ENCODE results near the gene PIGA. TPM values are rescaled to one million over a fixed set of nuclear protein-coding genes. Genes with fewer than 3 reads are reported as not detected.

PIGA gene
- polyA plus RNA-seq, 2 of the 4 experiments (the other 2 are of a cell fraction) = 9.5 to 21.2 TPM

DNA sequence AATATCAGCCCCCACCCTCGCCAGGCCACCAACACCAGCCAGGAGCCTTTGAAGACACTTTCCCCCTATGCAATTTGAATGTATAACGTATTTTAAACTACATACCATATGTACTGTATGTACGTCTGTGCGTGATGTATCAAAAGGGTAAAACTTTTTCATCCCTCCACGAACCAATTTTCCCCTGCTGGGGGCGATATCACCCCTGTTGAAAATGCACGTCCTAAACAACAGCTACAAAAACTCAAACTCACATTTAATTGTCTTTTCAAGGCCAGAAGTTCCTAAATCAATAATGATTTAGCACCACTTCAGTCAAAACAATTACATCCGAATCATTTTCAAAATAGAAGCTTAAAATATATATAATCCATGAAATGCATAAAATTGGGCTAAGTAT, 47.5 kb upstream of the PIGA start (continued):
- TF ChIP-seq BHLHE40 (IDR thresholded peaks at IDR 0.05; ENCODE audit: low read depth, low read length) = no peak

- ATAC-seq (no peak), DNase-seq (ENCODE audit: low read depth in 1 of 2, low spot score in 1 of 2) (no peak), FAIRE-seq (no peak)
- POLR2A ChIA-PET = no interaction called here
- TF ChIP-seq JUN (IDR thresholded peaks at IDR 0.05) (no peak), EHMT2 (IDR thresholded peaks at IDR 0.05; ENCODE audit: low read depth) (no peak), EHF (CRISPR knock-in tag; IDR thresholded peaks at IDR 0.05) (no peak), TP53 (CRISPR knock-in tag; IDR thresholded peaks at IDR 0.05) (no peak), CHD4 (IDR thresholded peaks at IDR 0.05; ENCODE audit: borderline replicate concordance) (no peak), REST (IDR thresholded peaks at IDR 0.05) (no peak), FOSL2 (IDR thresholded peaks at IDR 0.05) (no peak), FOSL2 (CRISPR knock-in tag; IDR thresholded peaks at IDR 0.05) (no peak), MYC (IDR thresholded peaks at IDR 0.05; ENCODE audit: borderline replicate concordance, low read length) (no peak)
- no peak overlapping the region for H3K4me2 ChIP-seq
- no peaks in the 10 kb centered on the region for H3K9me3 ChIP-seq
- CTCF ChIA-PET = no interaction called here
- 92% methylated on average over 1 of the region's 1 CpG for WGBS (ENCODE audit: missing lambda C conversion rate)
- no peak overlapping the region for H3K4me3 ChIP-seq
- H3K27ac ChIP-seq = no peak overlapping the region
- no peaks in the 10 kb centered on the region for H3K4me1 ChIP-seq
Observed at GRCh38 chrX:15376956-15377355, 41.6 kb upstream of the PIGA start.

GRCh38 chrX:15373976-15374375, 38.7 kb upstream of the PIGA start:
- WGBS (ENCODE audit: missing lambda C conversion rate) = 83% methylated on average over 3 of the region's 3 CpGs
- H3K4me3 ChIP-seq = no peak overlapping the region
- H3K9me3 ChIP-seq = no peaks in the 10 kb centered on the region
- CTCF ChIA-PET = interaction anchor here (2.0 kb wide), 1 partner anchor 24 kb away, joined by 6 read pairs; no protein-coding TSS in a partner anchor
- H3K27ac ChIP-seq = no peak overlapping the region
- ATAC-seq (no peak), FAIRE-seq (peak; percentile 13), DNase-seq (ENCODE audit: low read depth in 1 of 2, low spot score in 1 of 2) (no peak)
- TF ChIP-seq NR3C1 (IDR thresholded peaks at IDR 0.05) = no peak
- TF ChIP-seq FOSL2 (IDR thresholded peaks at IDR 0.05) = no peak
- TF ChIP-seq FOSL2 (CRISPR knock-in tag; IDR thresholded peaks at IDR 0.05) = no peak
- no peak for TF ChIP-seq KDM5A (IDR thresholded peaks at IDR 0.05)
- TF ChIP-seq BHLHE40 (IDR thresholded peaks at IDR 0.05; ENCODE audit: low read depth, low read length) = no peak
- TF ChIP-seq RNF2 (IDR thresholded peaks at IDR 0.05; ENCODE audit: borderline replicate concordance, low read depth) = no peak
- POLR2A ChIA-PET = no interaction called here
- H3K4me2 ChIP-seq = no peak overlapping the region
- no peaks in the 10 kb centered on the region for H3K4me1 ChIP-seq

DNA sequence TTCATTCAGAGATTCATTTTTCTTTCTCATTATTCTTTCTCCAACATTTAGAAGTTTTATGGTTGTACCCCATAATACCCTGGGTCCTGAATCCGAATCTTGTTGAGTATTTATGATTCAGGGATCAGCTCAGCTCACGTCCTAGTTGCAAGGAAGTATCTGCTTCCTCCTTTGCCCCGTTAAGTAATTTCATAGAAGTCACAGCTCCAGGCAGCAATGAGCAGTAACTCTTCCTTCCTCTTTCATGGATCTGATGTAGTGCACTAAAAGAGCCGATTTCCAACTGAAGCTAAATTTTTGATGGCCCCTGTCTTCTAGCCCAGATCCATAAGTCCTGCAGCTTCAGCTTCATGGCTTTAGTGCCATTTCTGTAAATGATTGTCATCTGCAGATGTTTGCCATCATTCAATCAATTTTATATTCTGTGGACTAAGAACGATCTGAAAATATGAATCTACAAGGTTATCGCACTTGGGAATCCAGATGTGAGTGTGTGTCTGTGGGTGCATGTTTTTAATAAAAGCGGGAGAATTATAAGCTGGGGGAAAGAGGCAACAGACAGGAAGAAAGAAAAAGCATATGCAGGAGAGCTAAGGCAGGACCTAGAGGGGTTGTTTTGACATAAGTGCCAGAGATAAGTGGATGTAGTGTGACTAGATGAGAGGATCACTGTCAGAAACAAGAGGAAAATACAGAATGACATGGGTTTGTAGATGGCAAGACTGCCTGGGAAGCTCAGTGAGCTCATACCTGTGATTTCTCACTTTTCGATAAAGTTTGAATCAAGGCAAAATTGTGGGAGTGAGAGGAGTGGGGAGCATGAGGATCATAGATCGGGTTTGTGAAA, 31.4 kb upstream of the PIGA start:
- POLR2A ChIA-PET = no interaction called here
- WGBS (ENCODE audit: missing lambda C conversion rate) = 87% methylated on average over 9 of the region's 9 CpGs
- TF ChIP-seq MAZ (IDR thresholded peaks at IDR 0.05; ENCODE audit: borderline replicate concordance, low read depth, low read length) = no peak
- TF ChIP-seq RCOR1 (IDR thresholded peaks at IDR 0.05; ENCODE audit: low read depth, low read length) = no peak
- no peak for TF ChIP-seq CEBPB (IDR thresholded peaks at IDR 0.05)
- TF ChIP-seq MAFK (IDR thresholded peaks at IDR 0.05; ENCODE audit: partially characterized antibody) = no peak
- no peak for TF ChIP-seq REST (IDR thresholded peaks at IDR 0.05)
- no peak for TF ChIP-seq CHD2 (IDR thresholded peaks at IDR 0.05; ENCODE audit: low read length, partially characterized antibody)
- no peak for TF ChIP-seq JUNB (IDR thresholded peaks at IDR 0.05)
- no peak overlapping the region for H3K4me2 ChIP-seq
- FAIRE-seq = no peak
- no peak for ATAC-seq
- H3K4me3 ChIP-seq = no peak overlapping the region
- CTCF ChIA-PET = interaction anchor here (0.7 to 1.5 kb wide), 2 partner anchors 11 to 18 kb away, joined by 3 to 5 read pairs; no protein-coding TSS in a partner anchor
- H3K9me3 ChIP-seq = no peaks in the 10 kb centered on the region
- no peaks in the 10 kb centered on the region for H3K4me1 ChIP-seq
- no peak for DNase-seq (ENCODE audit: low read depth in 1 of 2, low spot score in 1 of 2)
- H3K27ac ChIP-seq = no peak overlapping the region
